ENCODE results near the gene IL20. TPM values are rescaled to one million over a fixed set of nuclear protein-coding genes. Genes with fewer than 3 reads are reported as not detected.
A peak's percentile ranks its signal among the peaks of the same experiment; 100 is the strongest.

The IL20 gene
- total and polyA plus RNA-seq, 2 experiments from 2014 or later = not detected

- Histone ChIP-seq H3K4me1 (ENCODE audit: insufficient read depth) (peaks cover 26% of the 10 kb centered on the region), H4K20me1 (ENCODE audit: insufficient read depth) (no peaks in the 10 kb centered on the region), H2AFZ (no peak overlapping the region), H3K36me3 (ENCODE audit: low read depth) (no peaks in the 10 kb centered on the region), H3K9me2 (ENCODE audit: insufficient read depth) (no peaks in the 10 kb centered on the region), H3K4me3 (no peak overlapping the region), H3F3A (ENCODE audit: insufficient read depth) (peaks cover 13% of the 10 kb centered on the region), H3K9me3 (ENCODE audit: low read depth) (no peaks in the 10 kb centered on the region), H3K9ac (no peak overlapping the region), H3K27ac (no peak overlapping the region), H3K79me2 (ENCODE audit: insufficient read depth) (no peaks in the 10 kb centered on the region), H3K4me2 (ENCODE audit: unreplicated experiment) (no peak overlapping the region), H3K27me3 (replicated peaks; ENCODE audit: insufficient read depth) (0 out of 2 replicates have a peak, but pooled peaks cover 3% of the 10 kb centered on the region)
- WGBS, 2 experiments (ENCODE audit: low coverage in 1 of 2, low lambda C conversion rate in 2 of 2, missing lambda C conversion rate in 2 of 2) = 17 to 47% methylated on average over 1 of the region's 1 CpG
- TF ChIP-seq EZH2phosphoT487 (IDR thresholded peaks at IDR 0.05; ENCODE audit: insufficient read depth, low read depth) (no peak), EZH2 (IDR thresholded peaks at IDR 0.05; ENCODE audit: insufficient read depth, poor library complexity, severe bottlenecking) (no peak)
- DNase-seq = no peak
- in situ Hi-C loops (cut with MboI) = no loop called here
These were observed 2.2 kb upstream of the IL20 start for GRCh38 chr1:206863266-206863665.

- H3K79me2 ChIP-seq (ENCODE audit: insufficient read depth) = no peaks in the 10 kb centered on the region
- DNase-seq = peak; percentile 74
- H3F3A ChIP-seq (ENCODE audit: insufficient read depth) = peaks cover 15% of the 10 kb centered on the region
- H3K4me2 ChIP-seq (ENCODE audit: unreplicated experiment) = no peak overlapping the region
- no peaks in the 10 kb centered on the region for H3K27me3 ChIP-seq (replicated peaks; ENCODE audit: insufficient read depth)
- TF ChIP-seq EZH2phosphoT487 (IDR thresholded peaks at IDR 0.05; ENCODE audit: insufficient read depth, low read depth) = no peak
- no peak for TF ChIP-seq EZH2 (IDR thresholded peaks at IDR 0.05; ENCODE audit: insufficient read depth, poor library complexity, severe bottlenecking)
- WGBS, 2 experiments (ENCODE audit: low coverage in 1 of 2, low lambda C conversion rate in 2 of 2, missing lambda C conversion rate in 2 of 2) = 15 to 18% methylated on average over 2 of the region's 2 CpGs
- H3K36me3 ChIP-seq (ENCODE audit: low read depth) = no peaks in the 10 kb centered on the region
- no peaks in the 10 kb centered on the region for H3K9me3 ChIP-seq (ENCODE audit: low read depth)
- H3K4me1 ChIP-seq (ENCODE audit: insufficient read depth) = peaks cover 28% of the 10 kb centered on the region
- H3K9me2 ChIP-seq (ENCODE audit: insufficient read depth) = no peaks in the 10 kb centered on the region
- H3K9ac ChIP-seq = no peak overlapping the region
- H2AFZ ChIP-seq = 0 out of 2 replicates have a peak overlapping the region, but pooled peaks have one; percentile 17
- in situ Hi-C loops (cut with MboI) = no loop called here
- no peaks in the 10 kb centered on the region for H4K20me1 ChIP-seq (ENCODE audit: insufficient read depth)
- no peak overlapping the region for H3K4me3 ChIP-seq
- no peak overlapping the region for H3K27ac ChIP-seq
These were observed 639 bp downstream of the IL20 start for GRCh38 chr1:206866062-206866461.

- no peak overlapping the region for H2AFZ ChIP-seq
- no peaks in the 10 kb centered on the region for H3K9me2 ChIP-seq (ENCODE audit: insufficient read depth)
- no peaks in the 10 kb centered on the region for H3K27me3 ChIP-seq (replicated peaks; ENCODE audit: insufficient read depth)
- H4K20me1 ChIP-seq (ENCODE audit: insufficient read depth) = no peaks in the 10 kb centered on the region
- WGBS, 2 experiments (ENCODE audit: low coverage in 1 of 2, low lambda C conversion rate in 2 of 2, missing lambda C conversion rate in 2 of 2) = 94 to 96% methylated on average over 1 of the region's 1 CpG
- no peak for DNase-seq
- H3K36me3 ChIP-seq (ENCODE audit: low read depth) = no peaks in the 10 kb centered on the region
- no peaks in the 10 kb centered on the region for H3K79me2 ChIP-seq (ENCODE audit: insufficient read depth)
- peaks cover 15% of the 10 kb centered on the region for H3F3A ChIP-seq (ENCODE audit: insufficient read depth)
- peaks cover 28% of the 10 kb centered on the region for H3K4me1 ChIP-seq (ENCODE audit: insufficient read depth)
- H3K9me3 ChIP-seq (ENCODE audit: low read depth) = no peaks in the 10 kb centered on the region
- in situ Hi-C loops (cut with MboI) = no loop called here
- no peak overlapping the region for H3K4me2 ChIP-seq (ENCODE audit: unreplicated experiment)
- TF ChIP-seq EZH2 (IDR thresholded peaks at IDR 0.05; ENCODE audit: insufficient read depth, poor library complexity, severe bottlenecking) = no peak
- no peak for TF ChIP-seq EZH2phosphoT487 (IDR thresholded peaks at IDR 0.05; ENCODE audit: insufficient read depth, low read depth)
- H3K4me3 ChIP-seq = no peak overlapping the region
- no peak overlapping the region for H3K27ac ChIP-seq
- H3K9ac ChIP-seq = no peak overlapping the region
These were observed 1.8 kb downstream of the IL20 start for GRCh38 chr1:206867239-206867638.

- Histone ChIP-seq H3K36me3 (ENCODE audit: low read depth) (no peaks in the 10 kb centered on the region), H3K79me2 (ENCODE audit: insufficient read depth) (no peaks in the 10 kb centered on the region), H3K4me1 (ENCODE audit: insufficient read depth) (peaks cover 28% of the 10 kb centered on the region), H3K9me3 (ENCODE audit: low read depth) (no peaks in the 10 kb centered on the region), H3K4me2 (ENCODE audit: unreplicated experiment) (no peak overlapping the region), H3K9ac (no peak overlapping the region), H4K20me1 (ENCODE audit: insufficient read depth) (no peaks in the 10 kb centered on the region), H3K9me2 (ENCODE audit: insufficient read depth) (no peaks in the 10 kb centered on the region), H3K4me3 (no peak overlapping the region), H3K27ac (0 out of 2 replicates have a peak overlapping the region, but pooled peaks have one; percentile 11), H3F3A (ENCODE audit: insufficient read depth) (peaks cover 15% of the 10 kb centered on the region), H3K27me3 (replicated peaks; ENCODE audit: insufficient read depth) (no peaks in the 10 kb centered on the region), H2AFZ (no peak overlapping the region)
- TF ChIP-seq EZH2 (IDR thresholded peaks at IDR 0.05; ENCODE audit: insufficient read depth, poor library complexity, severe bottlenecking) = no peak
- TF ChIP-seq EZH2phosphoT487 (IDR thresholded peaks at IDR 0.05; ENCODE audit: insufficient read depth, low read depth) = no peak
- DNase-seq = peak; percentile 68
- in situ Hi-C loops (cut with MboI) = no loop called here
These were observed 2.3 kb downstream of the IL20 start for GRCh38 chr1:206867716-206868115.

GRCh38 chr1:206868264-206868663 is 2.8 kb downstream of the IL20 start:
- Histone ChIP-seq H3K4me3 (no peak overlapping the region), H2AFZ (no peak overlapping the region), H4K20me1 (ENCODE audit: insufficient read depth) (no peaks in the 10 kb centered on the region), H3K27ac (0 out of 2 replicates have a peak overlapping the region, but pooled peaks have one; percentile 11), H3K9me2 (ENCODE audit: insufficient read depth) (no peaks in the 10 kb centered on the region), H3K79me2 (ENCODE audit: insufficient read depth) (no peaks in the 10 kb centered on the region), H3K27me3 (replicated peaks; ENCODE audit: insufficient read depth) (no peaks in the 10 kb centered on the region), H3K4me1 (ENCODE audit: insufficient read depth) (peaks cover 28% of the 10 kb centered on the region), H3K9me3 (ENCODE audit: low read depth) (no peaks in the 10 kb centered on the region), H3F3A (ENCODE audit: insufficient read depth) (peaks cover 15% of the 10 kb centered on the region), H3K36me3 (ENCODE audit: low read depth) (no peaks in the 10 kb centered on the region), H3K4me2 (ENCODE audit: unreplicated experiment) (no peak overlapping the region), H3K9ac (no peak overlapping the region)
- TF ChIP-seq EZH2phosphoT487 (IDR thresholded peaks at IDR 0.05; ENCODE audit: insufficient read depth, low read depth) (no peak), EZH2 (IDR thresholded peaks at IDR 0.05; ENCODE audit: insufficient read depth, poor library complexity, severe bottlenecking) (no peak)
- in situ Hi-C loops (cut with MboI) = no loop called here
- DNase-seq = no peak
- WGBS, 2 experiments (ENCODE audit: low coverage in 1 of 2, low lambda C conversion rate in 2 of 2, missing lambda C conversion rate in 2 of 2) = 55 to 60% methylated on average over 1 of the region's 1 CpG
